Progenitor cell of endocrine pancreas (in vitro differentiated cells): Measurements from ENCODE around the gene SPRED3. TPM values are rescaled to one million over a fixed set of nuclear protein-coding genes. Genes with fewer than 3 reads are reported as not detected.

Source experiments
- DNase-seq: peaks from one replicate; pipeline ENCODE4 v3.0.0; 2021; ENCODE audit warnings: low spot score; ENCODE audit not compliant: unreplicated experiment
- H3K27ac Mint-ChIP-seq: 2 replicates; pipeline ENCODE4 v1.8.0; 2021; ENCODE audit warnings: mild to moderate bottlenecking, moderate library complexity, mixed read lengths
- H3K27me3 Mint-ChIP-seq: 2 replicates; pipeline ENCODE4 v1.8.0; 2021; ENCODE audit warnings: mixed read lengths
- H3K36me3 Mint-ChIP-seq: 2 replicates; pipeline ENCODE4 v1.8.0; 2022; ENCODE audit warnings: mixed read lengths; ENCODE audit not compliant: insufficient read depth
- H3K4me1 Mint-ChIP-seq: 2 replicates; pipeline ENCODE4 v1.8.0; 2021; ENCODE audit warnings: low read depth, mixed read lengths
- H3K4me3 Mint-ChIP-seq: 2 replicates; pipeline ENCODE4 v1.8.0; 2021; ENCODE audit warnings: low read depth, mild to moderate bottlenecking, moderate library complexity, mixed read lengths
- H3K9me3 Mint-ChIP-seq: 2 replicates; pipeline ENCODE4 v1.8.0; 2021; ENCODE audit warnings: low read depth, mixed read lengths
- CTCF ChIP-seq: fragments of 200-600 bp; sonication (generic); IDR thresholded peaks from one replicate; pipeline ENCODE4 v1.5.0; 2021; ENCODE audit warnings: antibody characterized with exemption, mild to moderate bottlenecking; ENCODE audit not compliant: unreplicated experiment
- total RNA-seq: library from RNA; stranded (reverse); gene quantifications from 2 replicates; pipeline ENCODE4 v1.2.1, GENCODE V29; 2021

The SPRED3 gene
- total RNA-seq, 1 donor from 2014 or later: 13.0 TPM

- Mint-ChIP-seq H3K4me3 (peak overlapping the region; percentile 70), H3K9me3 (no peaks in the 10 kb centered on the region), H3K4me1 (peaks cover 6% of the 10 kb centered on the region), H3K27me3 (peaks cover 44% of the 10 kb centered on the region), H3K27ac (peak overlapping the region; percentile 93), H3K36me3 (no peaks in the 10 kb centered on the region)
- DNase-seq: peak; percentile 74
- TF ChIP-seq CTCF: peak; percentile 19
Measured at GRCh38 chr19:38417544-38418506, 29.3 kb downstream of the SPRED3 start.

- no peaks in the 10 kb centered on the region for H3K9me3 Mint-ChIP-seq
- peaks cover 6% of the 10 kb centered on the region for H3K4me1 Mint-ChIP-seq
- no peaks in the 10 kb centered on the region for H3K36me3 Mint-ChIP-seq
- H3K4me3 Mint-ChIP-seq: no peak overlapping the region
- H3K27ac Mint-ChIP-seq: no peak overlapping the region
- no peak for DNase-seq
- H3K27me3 Mint-ChIP-seq: peaks cover 44% of the 10 kb centered on the region
- no peak for TF ChIP-seq CTCF
Measured at GRCh38 chr19:38420935-38421334, 32.4 kb downstream of the SPRED3 start.

GRCh38 chr19:38421856-38422255 is 33.4 kb downstream of the SPRED3 start:
- TF ChIP-seq CTCF: no peak
- Mint-ChIP-seq H3K4me1 (peaks cover 6% of the 10 kb centered on the region), H3K27me3 (peaks cover 44% of the 10 kb centered on the region), H3K27ac (no peak overlapping the region), H3K4me3 (no peak overlapping the region), H3K36me3 (no peaks in the 10 kb centered on the region), H3K9me3 (no peaks in the 10 kb centered on the region)
- DNase-seq: no peak

DNA sequence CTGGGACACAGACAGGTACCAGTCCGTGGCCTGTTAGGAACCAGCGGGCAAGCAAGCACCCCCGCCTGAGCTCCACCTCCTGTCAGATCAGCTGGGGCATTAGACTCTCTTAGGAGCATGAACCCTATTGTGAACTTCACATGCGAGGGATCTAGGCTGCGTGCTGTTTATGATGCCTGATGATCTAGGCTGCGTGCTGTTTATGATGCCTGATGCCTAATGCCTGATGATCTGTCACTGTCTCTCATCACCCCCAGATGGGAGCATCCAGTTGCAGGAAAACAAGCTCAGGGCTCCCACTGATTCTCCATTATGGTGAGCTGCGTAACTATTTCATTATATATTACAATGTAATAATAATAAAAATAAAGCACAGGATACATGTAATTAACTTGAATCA is 33.9 kb downstream of the SPRED3 start:
- no peak for DNase-seq
- TF ChIP-seq CTCF: no peak
- no peaks in the 10 kb centered on the region for H3K9me3 Mint-ChIP-seq

DNA sequence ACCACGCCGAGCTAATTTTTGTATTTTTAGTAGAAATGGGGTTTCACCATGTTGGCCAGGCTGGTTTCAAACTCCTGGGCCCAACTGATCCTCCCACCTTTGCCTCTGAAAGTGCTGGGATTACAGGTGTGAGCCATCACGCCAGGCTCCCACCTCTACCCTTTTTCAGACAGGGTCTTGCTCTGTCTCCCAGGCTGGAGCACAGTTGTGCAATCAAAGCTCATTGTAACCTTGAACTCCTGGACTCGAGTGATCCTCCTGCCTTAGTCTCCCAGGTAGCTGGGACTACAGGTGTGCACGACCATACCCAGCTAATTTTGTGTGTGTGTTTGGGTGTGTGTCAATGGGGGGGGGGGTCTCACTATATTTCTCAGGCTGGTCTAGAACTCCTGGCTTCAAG is 35.8 kb downstream of the SPRED3 start:
- DNase-seq: no peak
- no peaks in the 10 kb centered on the region for H3K9me3 Mint-ChIP-seq
- H3K27ac Mint-ChIP-seq: no peak overlapping the region
- no peak for TF ChIP-seq CTCF
- H3K4me1 Mint-ChIP-seq: no peaks in the 10 kb centered on the region
- H3K4me3 Mint-ChIP-seq: no peak overlapping the region
- H3K36me3 Mint-ChIP-seq: no peaks in the 10 kb centered on the region
- peaks cover 37% of the 10 kb centered on the region for H3K27me3 Mint-ChIP-seq

More for the DNA sequence above, 33.9 kb downstream of the SPRED3 start:
- H3K27me3 Mint-ChIP-seq: peaks cover 39% of the 10 kb centered on the region
- H3K27ac Mint-ChIP-seq: no peak overlapping the region
- peaks cover 4% of the 10 kb centered on the region for H3K4me1 Mint-ChIP-seq
- H3K4me3 Mint-ChIP-seq: no peak overlapping the region
- no peaks in the 10 kb centered on the region for H3K36me3 Mint-ChIP-seq
